ENCODE measurements around the gene ARHGAP32.

ARHGAP32 gene

GRCh38 chr11:128955636-128956035, 236.5 kb downstream of the ARHGAP32 start:
- Histone ChIP-seq H3K4me3 (ENCODE audit: low read length) (no peak overlapping the region), H3K9me3 (ENCODE audit: control insufficient read depth, insufficient read depth, low read length) (no peaks in the 10 kb centered on the region), H3K4me2 (ENCODE audit: low read length) (no peak overlapping the region), H3F3A (ENCODE audit: control insufficient read depth, insufficient read depth) (no peaks in the 10 kb centered on the region), H3K4me1 (ENCODE audit: control insufficient read depth, low read length) (no peaks in the 10 kb centered on the region), H3K27ac (ENCODE audit: low read depth, low read length) (no peak overlapping the region), H3K79me2 (ENCODE audit: control insufficient read depth, low read length) (no peaks in the 10 kb centered on the region), H3K36me3 (ENCODE audit: control insufficient read depth, low read length) (no peaks in the 10 kb centered on the region), H4K20me1 (ENCODE audit: control insufficient read depth, insufficient read depth, low read depth, low read length) (no peaks in the 10 kb centered on the region), H3K27me3 (ENCODE audit: control insufficient read depth, low read length) (peaks cover 30% of the 10 kb centered on the region), H3K9me2 (replicated peaks; ENCODE audit: control insufficient read depth, low read length) (no peaks in the 10 kb centered on the region)
- TF ChIP-seq CTCF (IDR thresholded peaks at IDR 0.05; ENCODE audit: low read depth, low read length, poor library complexity, severe bottlenecking) (no peak), EZH2phosphoT487 (IDR thresholded peaks at IDR 0.05; ENCODE audit: borderline replicate concordance, low read length) (no peak)

- Histone ChIP-seq H3K79me2 (ENCODE audit: control insufficient read depth, low read length) (no peaks in the 10 kb centered on the region), H3K27ac (ENCODE audit: low read depth, low read length) (no peak overlapping the region), H3K27me3 (ENCODE audit: control insufficient read depth, low read length) (peaks cover 22% of the 10 kb centered on the region), H3K9me2 (replicated peaks; ENCODE audit: control insufficient read depth, low read length) (no peaks in the 10 kb centered on the region), H3K4me1 (ENCODE audit: control insufficient read depth, low read length) (no peaks in the 10 kb centered on the region), H3F3A (ENCODE audit: control insufficient read depth, insufficient read depth) (no peaks in the 10 kb centered on the region), H3K4me3 (ENCODE audit: low read length) (no peak overlapping the region), H3K4me2 (ENCODE audit: low read length) (no peak overlapping the region), H4K20me1 (ENCODE audit: control insufficient read depth, insufficient read depth, low read depth, low read length) (no peaks in the 10 kb centered on the region), H3K36me3 (ENCODE audit: control insufficient read depth, low read length) (no peaks in the 10 kb centered on the region), H3K9me3 (ENCODE audit: control insufficient read depth, insufficient read depth, low read length) (no peaks in the 10 kb centered on the region)
- TF ChIP-seq CTCF (IDR thresholded peaks at IDR 0.05; ENCODE audit: low read depth, low read length, poor library complexity, severe bottlenecking) (no peak), EZH2phosphoT487 (IDR thresholded peaks at IDR 0.05; ENCODE audit: borderline replicate concordance, low read length) (no peak)
Observed at GRCh38 chr11:128953151-128953550, 239.0 kb downstream of the ARHGAP32 start.

DNA sequence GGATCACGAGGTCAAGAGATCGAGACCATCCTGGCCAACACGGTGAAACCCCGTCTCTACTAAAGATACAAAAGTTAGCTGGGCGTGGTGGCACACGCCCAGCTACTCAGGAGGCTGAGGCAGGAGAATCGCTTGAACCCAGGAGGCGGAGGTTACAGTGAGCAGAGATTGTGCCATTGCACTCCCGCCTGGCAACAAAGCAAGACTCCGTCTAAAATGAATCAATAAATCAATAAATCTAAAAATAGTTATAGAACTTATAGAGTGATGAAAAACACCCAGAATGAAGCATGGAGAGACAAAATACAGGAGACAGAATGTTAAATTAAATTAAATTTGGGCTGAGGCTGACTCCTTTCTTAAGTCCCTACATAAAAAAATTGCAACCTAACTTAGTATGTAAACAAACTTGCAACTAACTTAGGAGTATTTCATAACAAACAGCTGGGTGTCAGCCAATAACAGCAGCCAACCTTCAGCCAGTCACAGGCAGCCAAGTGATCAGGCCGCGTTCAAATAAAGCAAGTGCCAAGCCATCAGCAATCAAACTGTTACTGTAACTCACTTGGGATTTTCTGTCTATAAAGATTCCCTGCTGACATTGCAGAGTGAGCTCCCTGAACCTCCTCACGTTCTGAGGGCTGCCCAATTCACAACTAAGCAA, 242.2 kb downstream of the ARHGAP32 start:
- Histone ChIP-seq H3K4me2 (ENCODE audit: low read length) (no peak overlapping the region), H3K36me3 (ENCODE audit: control insufficient read depth, low read length) (no peaks in the 10 kb centered on the region), H3F3A (ENCODE audit: control insufficient read depth, insufficient read depth) (no peaks in the 10 kb centered on the region), H3K9me3 (ENCODE audit: control insufficient read depth, insufficient read depth, low read length) (no peaks in the 10 kb centered on the region), H3K27ac (ENCODE audit: low read depth, low read length) (no peak overlapping the region), H4K20me1 (ENCODE audit: control insufficient read depth, insufficient read depth, low read depth, low read length) (no peaks in the 10 kb centered on the region), H3K4me3 (ENCODE audit: low read length) (no peak overlapping the region), H3K27me3 (ENCODE audit: control insufficient read depth, low read length) (peaks cover 12% of the 10 kb centered on the region; the same call in 1 of the 2 replicates), H3K9me2 (replicated peaks; ENCODE audit: control insufficient read depth, low read length) (no peaks in the 10 kb centered on the region), H3K4me1 (ENCODE audit: control insufficient read depth, low read length) (no peaks in the 10 kb centered on the region), H3K79me2 (ENCODE audit: control insufficient read depth, low read length) (no peaks in the 10 kb centered on the region)
- TF ChIP-seq CTCF (IDR thresholded peaks at IDR 0.05; ENCODE audit: low read depth, low read length, poor library complexity, severe bottlenecking) = no peak
- TF ChIP-seq EZH2phosphoT487 (IDR thresholded peaks at IDR 0.05; ENCODE audit: borderline replicate concordance, low read length) = no peak

All from DOHH2 (cell line).